TTC549 (cell line): ENCODE results near the gene TLE1.

Source experiments
- FAIRE-seq: peaks from 2 replicates; lab custom pipeline; 2012; peaks lifted over from hg19 to GRCh38; lab: Jason Lieb, UNC

TLE1 gene

GRCh38 chr9:81543695-81544094, 145.7 kb downstream of the TLE1 start:
- no peak for FAIRE-seq

- FAIRE-seq, result no peak
Measured at GRCh38 chr9:81542118-81542889, 147.0 kb downstream of the TLE1 start.

- FAIRE-seq, result no peak
Measured at GRCh38 chr9:81540142-81540710, 149.1 kb downstream of the TLE1 start.

GRCh38 chr9:81539317-81539716, 150.0 kb downstream of the TLE1 start:
- no peak for FAIRE-seq

GRCh38 chr9:81538890-81539289, 150.5 kb downstream of the TLE1 start:
- no peak for FAIRE-seq

GRCh38 chr9:81537964-81538363, 151.4 kb downstream of the TLE1 start:
- no peak for FAIRE-seq

- FAIRE-seq, result no peak
Measured at GRCh38 chr9:81536242-81537025, 152.9 kb downstream of the TLE1 start.

GRCh38 chr9:81535542-81536241, 153.7 kb downstream of the TLE1 start:
- no peak for FAIRE-seq

- no peak for FAIRE-seq
Measured at GRCh38 chr9:81534138-81534875, 155.0 kb downstream of the TLE1 start.
